ENCODE data around the gene CEP131.

Gene CEP131

GRCh38 chr17:81246679-81247338, 24.0 kb upstream of the CEP131 start:
- DNase-seq (ENCODE audit: low spot score) = no peak
- TF ChIP-seq CTCF (IDR thresholded peaks at IDR 0.05; ENCODE audit: extremely low read depth, missing control alignments) = no peak

GRCh38 chr17:81246343-81246670, 23.5 kb upstream of the CEP131 start:
- TF ChIP-seq CTCF (IDR thresholded peaks at IDR 0.05; ENCODE audit: extremely low read depth, missing control alignments) = no peak
- no peak for DNase-seq (ENCODE audit: low spot score)

- TF ChIP-seq CTCF (IDR thresholded peaks at IDR 0.05; ENCODE audit: extremely low read depth, missing control alignments) = no peak
- no peak for DNase-seq (ENCODE audit: low spot score)
Measured at GRCh38 chr17:81245665-81246342, 23.0 kb upstream of the CEP131 start.

GRCh38 chr17:81245024-81245664, 22.4 kb upstream of the CEP131 start:
- no peak for TF ChIP-seq CTCF (IDR thresholded peaks at IDR 0.05; ENCODE audit: extremely low read depth, missing control alignments)
- DNase-seq (ENCODE audit: low spot score) = peak; percentile 63

GRCh38 chr17:81244358-81245023, 21.7 kb upstream of the CEP131 start:
- TF ChIP-seq CTCF (IDR thresholded peaks at IDR 0.05; ENCODE audit: extremely low read depth, missing control alignments) = no peak
- no peak for DNase-seq (ENCODE audit: low spot score)

GRCh38 chr17:81243333-81243664, 20.5 kb upstream of the CEP131 start:
- no peak for DNase-seq (ENCODE audit: low spot score)
- TF ChIP-seq CTCF (IDR thresholded peaks at IDR 0.05; ENCODE audit: extremely low read depth, missing control alignments) = no peak

All from GM20000 (cell line).